NCI-H345 (cell line): ENCODE data around the gene NUP205.
"Not testable (repeated sequence)": the region's sequence is repeated elsewhere in the genome, so short reads cannot be mapped to it uniquely, and the experiment has no call there.

Experiments used
- DNase-seq: peaks from one replicate; lab custom pipeline; 2025; lab: John Stamatoyannopoulos, UW

The NUP205 gene

GRCh38 chr7:135667626-135668025, 109.9 kb downstream of the NUP205 start:
- DNase-seq = not testable (repeated sequence)

- not testable (repeated sequence) for DNase-seq
These were observed 111.2 kb downstream of the NUP205 start for GRCh38 chr7:135668852-135669395.

- no peak for DNase-seq
These were observed 112.1 kb downstream of the NUP205 start for GRCh38 chr7:135669774-135670173.

GRCh38 chr7:135670179-135670578, 112.5 kb downstream of the NUP205 start:
- no peak for DNase-seq

- peak; percentile 60 for DNase-seq
These were observed 115.0 kb downstream of the NUP205 start for GRCh38 chr7:135672560-135673359.

- no peak for DNase-seq
These were observed 115.6 kb downstream of the NUP205 start for GRCh38 chr7:135673360-135673706.

GRCh38 chr7:135678612-135679575, 121.2 kb downstream of the NUP205 start:
- no peak for DNase-seq

GRCh38 chr7:135681762-135682161, 124.0 kb downstream of the NUP205 start:
- DNase-seq = no peak

GRCh38 chr7:135682191-135682590, 124.5 kb downstream of the NUP205 start:
- DNase-seq = no peak

GRCh38 chr7:135683609-135684008, 125.9 kb downstream of the NUP205 start:
- no peak for DNase-seq

GRCh38 chr7:135684136-135684535, 126.4 kb downstream of the NUP205 start:
- DNase-seq = no peak

GRCh38 chr7:135684699-135685098, 127.0 kb downstream of the NUP205 start:
- no peak for DNase-seq

GRCh38 chr7:135685306-135686084, 127.8 kb downstream of the NUP205 start:
- DNase-seq = no peak

- no peak for DNase-seq
These were observed 129.7 kb downstream of the NUP205 start for GRCh38 chr7:135687466-135687865.

- no peak for DNase-seq
These were observed 132.8 kb downstream of the NUP205 start for GRCh38 chr7:135690566-135690965.

GRCh38 chr7:135692055-135692454, 134.3 kb downstream of the NUP205 start:
- no peak for DNase-seq

GRCh38 chr7:135692606-135693005, 134.9 kb downstream of the NUP205 start:
- not testable (repeated sequence) for DNase-seq

- no peak for DNase-seq
These were observed 135.8 kb downstream of the NUP205 start for GRCh38 chr7:135693558-135693957.

GRCh38 chr7:135697276-135698049, 139.7 kb downstream of the NUP205 start:
- no peak for DNase-seq
